SK-N-SH (cell line): ENCODE results near the gene CIROP. TPM values are rescaled to one million over a fixed set of nuclear protein-coding genes. Genes with fewer than 3 reads are reported as not detected.
A peak's percentile ranks its signal among the peaks of the same experiment; 100 is the strongest.

ENCODE experiments used
- CTCF ChIA-PET: fragments of 300-600, 350-600 bp; formaldehyde crosslinking; extraction: SDS; loops from one replicate; lab custom pipeline; 2021; lab: Yijun Ruan, JAX
- POLR2A ChIA-PET: fragments of 350-600 bp; sonication (Branson Sonifier 250); formaldehyde crosslinking; extraction: SDS; loops from one replicate; lab custom pipeline; 2020; ENCODE audit warnings: antibody characterized with exemption, inconsistent platforms; lab: Yijun Ruan, JAX
- DNase-seq: peaks from one replicate; pipeline ENCODE4 v3.0.0; 2012
- H2AFZ ChIP-seq: fragments of 200-600 bp; sonication (generic); 2 replicates; pipeline ENCODE4 v1.8.1; 2016; ENCODE audit warnings: antibody characterized with exemption, mild to moderate bottlenecking, low read depth
- H3F3A ChIP-seq: fragments of 200-600 bp; sonication (generic); replicated peaks from 2 replicates; pipeline ENCODE3; 2016; ENCODE audit warnings: antibody characterized with exemption, mild to moderate bottlenecking; ENCODE audit not compliant: insufficient read depth
- H3K27ac ChIP-seq, 2 experiments: fragments of 200-500 bp in 1 of 2; fragments of 200-600 bp in 1 of 2; sonication (Bioruptor generic) in 1 of 2; sonication (generic), shearing (Covaris generic) in 1 of 2; 2 replicates each; pipeline versions ENCODE4 v1.5.1 to v1.6.1; 2014 to 2016; ENCODE audit warnings: low read depth in 2 of 2, inconsistent platforms in 1 of 2, low read length in 1 of 2, mild to moderate bottlenecking in 1 of 2, mixed read lengths in 1 of 2
- H3K27me3 ChIP-seq: fragments of 200-600 bp; sonication (generic), shearing (Covaris generic); 2 replicates; pipeline ENCODE4 v1.6.1; 2016; ENCODE audit warnings: mixed run types; ENCODE audit not compliant: insufficient read depth
- H3K36me3 ChIP-seq, 2 experiments: fragments of 200-500 bp in 1 of 2; fragments of 200-600 bp in 1 of 2; sonication (Bioruptor generic) in 1 of 2; sonication (generic) in 1 of 2; replicated peaks in 1 of 2; 2 replicates each; pipeline versions ENCODE3 to v1.5.1; 2014 to 2016; ENCODE audit warnings: low read length in 1 of 2, mild to moderate bottlenecking in 1 of 2; ENCODE audit not compliant: insufficient read depth in 2 of 2, control insufficient read depth in 1 of 2
- H3K4me1 ChIP-seq, 2 experiments: fragments of 200-500 bp in 1 of 2; fragments of 200-600 bp in 1 of 2; sonication (Bioruptor generic) in 1 of 2; sonication (generic), shearing (Covaris generic) in 1 of 2; 2 replicates each; pipeline versions ENCODE4 v1.5.1 to v1.6.1; 2014 to 2016; ENCODE audit warnings: low read depth in 1 of 2, low read length in 1 of 2, mixed run types in 1 of 2; ENCODE audit not compliant: insufficient read depth in 2 of 2, control insufficient read depth in 1 of 2
- H3K4me2 ChIP-seq: fragments of 200-600 bp; sonication (generic), shearing (Covaris generic); 2 replicates; pipeline ENCODE4 v1.6.1; 2017; ENCODE audit warnings: mixed run types
- H3K4me3 ChIP-seq, 2 experiments: fragments of 200-500 bp in 1 of 2; fragments of 200-600 bp in 1 of 2; sonication (Bioruptor generic) in 1 of 2; sonication (generic), shearing (Covaris generic) in 1 of 2; 2 replicates each; pipeline versions ENCODE4 v1.5.1 to v1.8.1; 2014 to 2016; ENCODE audit warnings: low read depth in 2 of 2, inconsistent platforms in 1 of 2, low read length in 1 of 2, mild to moderate bottlenecking in 1 of 2, mixed read lengths in 1 of 2, moderate library complexity in 1 of 2
- H3K79me2 ChIP-seq: fragments of 200-600 bp; sonication (generic); 2 replicates; pipeline ENCODE4 v1.8.1; 2017; ENCODE audit warnings: mild to moderate bottlenecking; ENCODE audit not compliant: insufficient read depth
- H3K9ac ChIP-seq: fragments of 200-600 bp; sonication (generic); 2 replicates; pipeline ENCODE4 v1.6.1; 2017; ENCODE audit warnings: mixed run types
- H3K9me2 ChIP-seq: fragments of 200-600 bp; sonication (generic); 2 replicates; pipeline ENCODE4 v1.6.1; 2017; ENCODE audit warnings: mixed run types
- H3K9me3 ChIP-seq: fragments of 200-600 bp; sonication (generic); 2 replicates; pipeline ENCODE4 v1.6.1; 2017; ENCODE audit warnings: mixed run types, mild to moderate bottlenecking, moderate library complexity
- H4K20me1 ChIP-seq: fragments of 200-600 bp; sonication (generic); 2 replicates; pipeline ENCODE4 v1.6.1; 2017; ENCODE audit warnings: mild to moderate bottlenecking, mixed run types; ENCODE audit not compliant: insufficient read depth
- GABPA ChIP-seq: IDR thresholded peaks from 2 replicates; pipeline ENCODE4 v1.4.0; 2012; ENCODE audit warnings: low read depth, mild to moderate bottlenecking
- GATA2 ChIP-seq: sonication (generic); formaldehyde crosslinking; IDR thresholded peaks from 2 replicates; pipeline ENCODE4 v1.5.0; 2020; ENCODE audit warnings: mild to moderate bottlenecking, missing genetic modification reagents
- IRF3 ChIP-seq: fragments of 150-350 bp; IDR thresholded peaks from 2 replicates; pipeline ENCODE4 v1.6.1; 2016; ENCODE audit warnings: mild to moderate bottlenecking, low read depth, low read length
- NFIC ChIP-seq: IDR thresholded peaks from 2 replicates; pipeline ENCODE4 v1.4.0; 2012; ENCODE audit warnings: borderline replicate concordance
- PBX3 ChIP-seq: IDR thresholded peaks from 2 replicates; pipeline ENCODE4; 2012
- POLR2AphosphoS5 ChIP-seq: IDR thresholded peaks from 2 replicates; pipeline ENCODE4 v1.6.1; 2012; ENCODE audit warnings: low read depth, low read length
- RAD21 ChIP-seq: IDR thresholded peaks from 2 replicates; pipeline ENCODE4 v1.6.1; 2012; ENCODE audit warnings: mild to moderate bottlenecking, low read length
- RCOR1 ChIP-seq: fragments of 150-350 bp; IDR thresholded peaks from 2 replicates; pipeline ENCODE4 v1.6.1; 2017; ENCODE audit warnings: antibody characterized with exemption, low read length
- RFX5 ChIP-seq: IDR thresholded peaks from 2 replicates; pipeline ENCODE4 v1.6.1; 2012; ENCODE audit warnings: mild to moderate bottlenecking, improper control_type of control experiment, low read length
- USF1 ChIP-seq: IDR thresholded peaks from 2 replicates; pipeline ENCODE4 v1.4.0; 2012; ENCODE audit warnings: low read depth, borderline replicate concordance
- YY1 ChIP-seq: IDR thresholded peaks from 2 replicates; pipeline ENCODE4 v1.4.0; 2012; ENCODE audit warnings: low read depth, mild to moderate bottlenecking
- ZBTB33 ChIP-seq: IDR thresholded peaks from 2 replicates; pipeline ENCODE4 v1.4.0; 2012; ENCODE audit warnings: low read depth, borderline replicate concordance
- whole genome bisulfite sequencing: methylation state at CpG from one replicate; pipeline ENCODE4 v1.1.6; 2017; ENCODE audit warnings: low lambda C conversion rate; 5-methylcytosine and 5-hydroxymethylcytosine counted together
- polyA plus RNA-seq, 3 experiments: library from polyadenylated mRNA; depleted of rRNA; stranded (reverse); fragments of >200 nt; gene quantifications; 2 replicates each; pipeline ENCODE4 v1.2.3, GENCODE V29; 2012

CIROP gene
- polyA plus RNA-seq, 1 of the 3 experiments (the other 2 are of a cell fraction) = not detected

GRCh38 chr14:23077962-23078361, 26.8 kb downstream of the CIROP start:
- Histone ChIP-seq H3K79me2 (peaks cover 49% of the 10 kb centered on the region), H3K4me2 (no peak overlapping the region), H3F3A (peaks cover 51% of the 10 kb centered on the region), H3K9ac (no peak overlapping the region), H3K36me3 (peaks cover 78 to 79% of the 10 kb centered on the region in 2 experiments), H4K20me1 (no peaks in the 10 kb centered on the region), H3K4me1 (peaks cover 0 to 22% of the 10 kb centered on the region in 2 experiments; a peak in 2 of 4 replicates), H3K9me3 (no peaks in the 10 kb centered on the region), H3K4me3 (no peak overlapping the region), H3K9me2 (no peaks in the 10 kb centered on the region)
- TF ChIP-seq ZBTB33 = no peak
- no peak for TF ChIP-seq IRF3
- TF ChIP-seq NFIC = no peak
- TF ChIP-seq GABPA = no peak
- TF ChIP-seq RFX5 = no peak
- TF ChIP-seq GATA2 (CRISPR knock-in tag) = no peak
- TF ChIP-seq RCOR1 = no peak
- no peak for TF ChIP-seq PBX3
- no peak for TF ChIP-seq RAD21
- no peak for TF ChIP-seq YY1
- TF ChIP-seq USF1 = no peak
- no peak for TF ChIP-seq POLR2AphosphoS5
- TF ChIP-seq, all 33 proteins: peak for 0
- Histone ChIP-seq H2AFZ (no peak overlapping the region), H3K27me3 (no peaks in the 10 kb centered on the region), H3K27ac (peak overlapping the region; percentile 44 to 75; a peak in 3 of 4 replicates)
- 89% methylated on average over 5 of the region's 5 CpGs for whole genome bisulfite sequencing
- DNase-seq = no peak
- ChIA-PET POLR2A (no interaction called here), CTCF (interaction anchor here (0.8 to 5.8 kb wide), 17 partner anchors 10 to 515 kb away, joined by 3 to 73 read pairs (median 7); partner anchors contain the start of genes ACIN1, C14orf119, CDH24 and HAUS4)
